NOMO-1 (cell line): ENCODE data around the gene CACNB2.

Experiments used
- DNase-seq, 2 experiments: peaks; one replicate each; lab custom pipeline; 2025; ENCODE audit not compliant: unreplicated experiment in 2 of 2; lab: John Stamatoyannopoulos, UW

CACNB2 gene

DNA sequence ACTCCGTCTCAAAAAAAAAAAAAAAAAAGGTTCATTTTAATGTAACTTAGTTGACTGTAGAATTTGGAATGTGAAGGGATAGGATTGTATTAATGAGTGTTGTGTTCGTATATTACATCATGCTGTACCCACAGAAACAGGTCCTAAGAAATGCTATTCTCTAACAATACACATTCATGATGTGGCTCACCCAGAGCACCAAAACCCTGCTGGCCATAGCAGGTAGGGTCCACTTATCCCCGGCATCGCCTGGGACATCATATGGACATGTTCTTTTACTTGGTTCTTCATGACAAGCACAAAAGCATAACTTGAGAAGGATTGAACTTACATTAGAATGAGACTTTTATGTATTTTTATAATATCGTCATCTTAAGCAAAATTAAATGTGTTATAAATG, 241.5 kb downstream of the CACNB2 start:
- DNase-seq, result no peak

DNA sequence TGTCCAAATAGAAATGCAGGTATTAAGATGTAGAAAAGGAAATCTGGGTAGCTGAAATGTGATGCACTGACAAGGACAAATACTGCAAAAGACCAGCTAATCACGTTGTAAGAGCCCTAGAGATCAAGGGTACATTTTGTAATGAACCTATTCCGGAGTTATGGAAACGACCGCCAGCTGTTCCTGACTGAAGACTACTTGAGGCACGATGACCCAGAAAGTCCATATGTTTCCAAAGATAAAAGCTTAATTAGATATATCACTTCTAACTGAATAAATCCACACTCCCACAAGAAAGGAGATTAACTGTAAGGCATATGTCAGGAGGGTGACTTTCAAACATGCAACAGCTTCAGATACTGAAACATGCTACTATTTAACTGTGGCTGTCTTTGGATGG, 257.7 kb downstream of the CACNB2 start:
- DNase-seq, result no peak

DNA sequence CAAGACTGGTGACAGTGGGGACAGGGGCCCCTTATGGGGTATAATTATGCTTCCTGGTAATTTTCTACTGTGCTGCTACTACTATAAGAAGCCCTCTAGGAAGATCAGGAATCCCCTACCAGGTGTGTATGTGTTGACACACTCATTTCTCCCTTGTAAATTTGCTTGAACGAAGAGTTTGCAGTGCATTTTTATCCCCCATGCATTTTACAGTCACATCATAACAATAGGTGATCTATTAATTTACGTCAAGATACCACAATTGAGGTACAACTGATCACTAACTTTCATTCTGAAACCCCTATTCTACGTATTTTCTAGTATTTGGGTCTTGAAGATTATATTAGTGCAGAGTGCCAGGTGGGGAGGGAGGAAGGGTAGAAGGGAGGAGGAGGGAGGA, 258.9 kb downstream of the CACNB2 start:
- no peak for DNase-seq

DNA sequence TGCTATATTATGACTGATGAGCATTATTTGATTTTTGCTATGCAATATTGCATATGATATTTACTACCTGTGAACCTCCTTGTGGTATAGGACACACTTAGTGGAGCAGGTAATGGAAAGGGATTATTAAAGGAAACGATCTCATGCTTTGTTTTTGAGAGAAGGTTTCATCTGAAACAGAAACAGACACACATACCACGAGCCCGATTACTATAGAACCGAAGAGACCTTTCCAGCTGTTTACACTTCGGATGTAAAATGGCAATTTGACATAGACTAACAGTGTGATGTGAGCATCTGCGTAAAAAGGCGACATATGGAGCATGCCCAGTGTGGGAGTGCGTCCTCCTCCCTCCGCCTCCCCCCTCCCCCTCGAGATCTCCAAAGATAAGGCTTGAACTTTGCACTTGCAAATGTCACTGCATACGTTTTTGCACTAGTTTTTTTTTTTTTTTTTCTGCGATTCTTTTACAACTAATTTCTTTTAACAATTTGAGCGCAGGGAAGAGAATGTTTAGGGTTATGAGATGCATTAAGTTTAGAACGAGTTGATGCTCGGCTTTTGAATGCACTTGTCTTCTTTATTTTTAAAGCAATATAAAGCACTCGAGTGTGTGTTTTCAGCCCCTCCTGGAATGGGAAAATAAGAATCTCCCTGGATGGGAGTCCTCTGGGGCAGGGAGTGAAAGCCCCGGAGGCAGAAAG, 260.1 kb downstream of the CACNB2 start:
- DNase-seq, result peak; percentile 9 to 11

DNA sequence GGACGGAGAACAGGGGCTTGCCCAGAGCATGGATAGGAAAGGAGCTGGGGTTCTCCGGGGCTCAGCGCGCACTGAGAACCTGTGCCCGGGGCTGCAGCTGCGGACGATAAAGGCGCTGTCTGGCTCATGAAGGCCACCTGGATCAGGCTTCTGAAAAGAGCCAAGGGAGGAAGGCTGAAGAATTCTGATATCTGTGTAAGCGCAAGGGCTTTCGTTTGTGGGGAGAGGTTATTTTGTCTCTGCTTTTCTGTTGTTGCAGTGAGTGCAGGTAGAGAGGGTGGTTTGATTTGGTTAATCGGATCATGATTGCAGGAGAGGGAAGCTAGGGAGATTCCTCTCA, 260.7 kb downstream of the CACNB2 start:
- DNase-seq, result no peak

DNA sequence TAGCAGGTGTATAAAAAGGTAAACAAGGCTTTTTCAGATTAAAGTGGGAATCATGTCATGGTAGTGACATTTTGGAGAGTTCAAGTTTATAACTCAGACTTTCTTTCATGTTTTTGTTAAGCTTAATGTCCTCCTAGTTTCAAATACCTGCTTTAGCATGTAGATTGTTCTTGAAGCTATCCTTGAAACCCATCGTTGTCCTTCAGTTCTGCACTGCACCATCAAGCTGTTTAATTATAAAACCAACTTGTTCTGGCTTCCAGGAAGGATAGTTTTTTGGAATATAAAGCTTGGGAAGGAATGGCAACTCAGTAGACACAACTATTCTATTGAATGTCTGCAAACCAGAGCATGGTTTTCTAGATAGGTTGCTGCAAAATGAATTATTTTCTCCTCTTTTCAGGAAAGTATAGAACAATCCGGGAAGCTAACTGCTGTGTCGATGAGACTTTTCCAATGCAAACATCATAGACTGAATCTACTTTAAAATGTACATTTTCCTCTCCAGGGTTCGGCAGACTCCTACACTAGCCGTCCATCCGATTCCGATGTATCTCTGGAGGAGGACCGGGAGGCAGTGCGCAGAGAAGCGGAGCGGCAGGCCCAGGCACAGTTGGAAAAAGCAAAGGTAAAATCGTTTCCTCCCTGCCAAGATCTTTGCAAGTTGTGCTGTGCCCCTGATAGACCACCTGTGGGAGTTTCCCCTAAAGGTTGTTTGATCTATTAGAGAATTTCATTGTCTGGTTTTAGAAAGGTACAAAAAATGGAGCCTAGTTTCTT, 261.4 kb downstream of the CACNB2 start:
- no peak for DNase-seq

DNA sequence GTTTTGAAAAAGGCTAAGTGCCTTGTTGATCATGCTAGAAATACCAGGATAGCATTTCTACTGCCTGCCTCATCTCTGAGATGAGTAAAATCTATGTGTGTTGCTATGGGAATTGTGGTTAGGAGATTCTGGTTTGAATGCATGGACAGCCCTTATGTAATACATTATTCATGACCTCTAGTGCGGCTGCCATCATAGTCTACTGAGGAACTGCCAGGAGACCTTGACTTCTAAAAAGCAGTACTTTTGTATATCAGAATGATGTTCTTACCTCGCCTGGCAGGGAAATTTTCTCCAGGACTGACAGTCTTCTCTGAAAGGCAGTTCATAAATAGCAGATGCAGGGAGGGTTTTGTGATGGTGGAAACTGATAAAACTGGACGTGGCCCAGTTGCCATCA, 262.6 kb downstream of the CACNB2 start:
- no peak for DNase-seq

DNA sequence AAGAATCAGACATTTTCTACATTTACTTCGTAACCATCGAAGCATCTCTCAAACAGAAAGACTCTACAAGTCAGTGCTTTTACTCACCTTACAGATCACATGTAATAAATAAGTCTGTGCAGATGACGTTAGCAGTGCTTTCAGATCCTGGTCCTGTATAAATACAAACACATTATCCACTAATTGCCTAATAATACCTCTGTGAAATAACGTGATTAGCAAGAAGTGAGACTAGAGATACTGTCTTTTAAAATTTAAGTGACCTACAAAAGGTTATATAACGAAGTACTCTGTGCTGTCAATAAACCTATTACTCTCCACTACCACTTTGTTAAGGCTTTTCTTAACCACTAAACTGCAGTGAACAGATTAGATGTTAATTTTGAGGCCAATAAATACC, 264.3 kb downstream of the CACNB2 start:
- DNase-seq, result no peak

DNA sequence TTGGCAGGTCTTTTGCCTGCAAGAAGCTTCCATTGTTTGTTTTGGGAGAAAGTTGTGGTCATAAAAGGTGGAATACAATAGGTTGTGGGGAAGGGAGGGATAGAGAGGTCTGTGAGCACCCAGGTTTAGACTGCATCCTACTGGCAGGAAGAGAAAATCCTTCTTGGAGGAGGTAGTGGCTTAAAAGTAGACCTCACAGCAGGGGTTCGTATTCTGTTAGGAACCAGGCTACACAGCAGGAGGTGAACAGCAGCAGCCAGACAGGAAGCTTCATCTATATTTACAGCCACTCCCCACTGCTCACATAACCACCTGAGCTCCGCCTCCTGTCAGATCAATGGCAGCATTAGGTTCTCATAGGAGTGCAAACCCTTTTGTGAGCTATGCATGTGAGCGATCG, 265.9 kb downstream of the CACNB2 start:
- DNase-seq, result no peak

DNA sequence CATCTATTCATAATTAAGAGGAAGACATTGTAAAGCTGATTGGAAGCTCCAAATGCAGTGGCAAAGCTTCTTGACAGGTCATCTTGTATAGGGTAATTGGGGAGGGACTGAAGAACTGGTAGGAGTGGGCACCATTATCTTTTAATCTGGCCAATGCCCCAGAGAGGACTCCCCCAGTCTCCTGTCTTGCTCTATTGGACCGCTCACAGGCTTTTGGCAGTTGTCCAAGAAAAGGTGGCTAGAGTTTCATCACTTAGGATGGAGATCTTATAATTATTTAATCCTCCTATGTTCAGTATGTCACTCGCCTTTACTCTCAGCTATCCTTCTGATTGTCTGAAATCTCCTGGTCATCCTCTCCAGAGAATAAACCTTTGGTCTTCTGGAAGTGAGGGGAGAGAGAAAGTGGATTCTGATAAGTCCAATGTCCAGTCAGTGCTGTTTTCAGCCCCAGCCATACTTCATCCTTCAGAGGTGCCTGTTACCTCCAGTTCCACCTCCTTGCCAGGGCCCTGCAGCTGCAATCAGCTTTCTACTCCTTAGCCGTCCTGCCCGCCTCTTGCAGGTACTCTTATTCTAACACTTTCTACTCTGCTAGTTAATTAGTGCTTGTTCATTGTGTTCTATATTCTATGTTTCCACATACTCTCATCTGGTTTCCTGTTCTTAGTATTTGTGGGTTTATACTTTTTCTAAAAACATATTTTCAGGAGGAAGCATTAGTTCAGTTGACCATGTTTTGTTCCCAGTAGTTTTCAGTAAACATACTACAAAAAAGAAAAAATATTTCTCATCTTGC, 269.6 kb downstream of the CACNB2 start:
- no peak for DNase-seq

DNA sequence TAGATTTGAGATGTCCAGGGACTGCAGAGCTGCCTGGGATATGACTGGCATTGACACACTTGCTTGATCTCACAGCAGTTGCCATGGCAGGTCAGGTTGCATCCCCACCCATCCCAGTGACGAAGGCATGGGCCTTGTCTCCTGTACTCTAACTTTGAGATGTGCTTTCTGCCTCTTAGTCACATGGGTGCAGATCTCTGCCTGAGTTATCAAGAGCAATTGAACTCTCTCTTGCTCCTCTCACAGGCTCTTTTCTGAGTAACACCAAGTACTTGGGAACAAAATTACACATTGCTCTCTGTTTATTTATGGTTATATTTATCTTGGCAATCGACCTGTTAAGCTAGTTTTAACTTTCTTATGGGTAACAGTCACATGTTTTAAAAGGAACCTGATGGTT, 273.8 kb downstream of the CACNB2 start:
- DNase-seq, result no peak

DNA sequence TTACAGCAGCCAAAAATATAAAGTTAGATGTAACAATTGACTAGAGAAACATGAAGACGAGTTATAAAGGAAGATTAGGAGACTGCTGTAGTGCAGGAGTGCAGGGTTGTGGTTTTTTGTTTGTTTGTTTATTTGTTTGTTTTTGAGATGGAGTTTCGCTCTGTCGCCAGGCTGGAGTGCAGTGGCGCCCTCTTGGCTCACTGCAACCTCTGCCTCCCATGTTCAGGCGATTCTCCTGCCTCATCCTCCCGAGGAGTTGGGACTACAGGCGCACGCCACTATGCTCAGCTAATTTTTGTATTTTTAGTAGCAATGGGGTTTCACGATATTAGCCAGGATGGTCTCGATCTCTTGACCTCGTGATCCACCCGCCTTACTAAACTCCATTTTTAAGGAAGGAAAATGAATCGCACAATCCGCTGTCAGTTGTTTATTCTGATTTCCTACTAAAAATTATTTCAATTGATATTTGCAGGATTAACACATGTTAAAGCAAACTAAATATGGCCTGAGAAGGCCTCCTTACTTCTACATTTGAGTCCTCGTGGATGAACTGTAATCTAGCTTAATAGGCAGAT, 277.8 kb downstream of the CACNB2 start:
- no peak for DNase-seq

DNA sequence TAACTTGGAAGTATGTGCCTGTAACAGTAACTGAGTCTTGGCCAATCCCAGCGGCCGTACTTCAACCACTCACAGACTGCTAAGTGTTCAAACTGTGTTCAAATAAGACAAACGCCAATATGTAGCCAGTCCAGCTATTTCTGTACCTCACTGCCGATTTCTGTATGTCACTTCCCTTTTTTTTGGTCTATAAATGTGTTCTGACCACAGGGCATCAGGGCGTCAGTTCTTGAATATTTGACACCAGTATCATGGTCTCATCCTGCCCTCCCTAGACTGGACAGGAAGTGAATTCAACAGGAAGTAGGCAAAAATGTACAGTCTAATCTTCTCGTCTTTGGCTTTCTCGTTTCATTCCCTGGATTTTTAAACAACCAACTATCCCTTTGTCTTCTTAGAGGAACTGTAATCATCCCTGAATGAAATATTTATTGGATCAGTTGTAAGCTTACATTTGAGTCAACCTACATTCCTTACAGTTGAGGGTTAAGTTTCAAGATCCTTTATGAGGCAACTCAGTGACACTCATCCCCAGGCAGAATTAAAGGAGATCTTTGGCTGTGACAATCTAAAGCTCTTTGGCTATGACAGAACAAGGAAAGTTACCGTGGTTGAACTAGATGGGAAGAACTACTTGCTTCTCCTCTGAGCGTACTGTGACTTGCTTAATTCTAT, 278.5 kb downstream of the CACNB2 start:
- DNase-seq, result peak; percentile 85 to 92

DNA sequence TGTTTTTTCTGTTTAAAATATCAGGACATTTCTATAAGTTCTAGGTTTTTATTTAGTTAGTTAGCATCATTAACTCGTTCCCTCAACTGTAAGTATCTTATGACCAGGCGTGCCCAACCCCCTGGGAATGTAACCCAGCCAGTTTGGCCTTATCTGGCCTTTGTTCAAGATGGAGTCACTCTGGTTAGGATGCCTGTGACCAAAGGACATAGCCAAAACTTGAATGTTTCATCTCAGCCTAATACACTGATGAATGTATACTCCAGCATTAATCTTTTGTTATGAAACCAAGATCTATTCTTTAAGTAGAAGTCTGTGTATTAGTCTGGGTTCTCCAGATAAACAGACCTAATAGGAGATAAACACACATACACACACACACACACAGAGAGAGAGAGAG, 279.7 kb downstream of the CACNB2 start:
- DNase-seq, result no peak

DNA sequence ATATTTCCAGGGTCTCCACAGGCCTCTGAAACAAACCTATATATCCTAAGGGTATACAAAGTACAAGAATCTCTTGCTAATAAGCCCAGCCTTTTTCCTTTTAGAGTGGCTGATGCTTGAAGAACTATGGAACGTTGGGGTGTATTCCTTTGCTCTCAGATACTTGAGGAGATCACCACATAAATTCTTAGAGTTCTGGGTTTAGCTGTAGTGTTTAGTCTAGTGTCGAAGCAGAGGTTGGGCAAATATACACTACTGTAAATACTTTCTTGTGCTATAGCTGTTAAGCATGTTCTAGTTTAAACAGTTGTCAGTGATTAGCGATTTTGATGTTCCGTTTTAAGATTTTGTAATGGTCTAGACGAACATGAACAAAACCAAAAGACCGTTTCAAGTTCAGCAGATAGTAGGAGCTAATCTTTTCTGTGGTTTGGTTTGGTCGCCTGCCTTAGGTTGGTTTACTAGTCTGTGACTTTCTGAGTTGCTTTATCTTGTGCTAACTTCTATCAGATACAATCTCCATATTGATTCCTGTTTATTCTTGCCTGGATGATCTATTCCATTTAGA, 281.6 kb downstream of the CACNB2 start:
- no peak for DNase-seq

DNA sequence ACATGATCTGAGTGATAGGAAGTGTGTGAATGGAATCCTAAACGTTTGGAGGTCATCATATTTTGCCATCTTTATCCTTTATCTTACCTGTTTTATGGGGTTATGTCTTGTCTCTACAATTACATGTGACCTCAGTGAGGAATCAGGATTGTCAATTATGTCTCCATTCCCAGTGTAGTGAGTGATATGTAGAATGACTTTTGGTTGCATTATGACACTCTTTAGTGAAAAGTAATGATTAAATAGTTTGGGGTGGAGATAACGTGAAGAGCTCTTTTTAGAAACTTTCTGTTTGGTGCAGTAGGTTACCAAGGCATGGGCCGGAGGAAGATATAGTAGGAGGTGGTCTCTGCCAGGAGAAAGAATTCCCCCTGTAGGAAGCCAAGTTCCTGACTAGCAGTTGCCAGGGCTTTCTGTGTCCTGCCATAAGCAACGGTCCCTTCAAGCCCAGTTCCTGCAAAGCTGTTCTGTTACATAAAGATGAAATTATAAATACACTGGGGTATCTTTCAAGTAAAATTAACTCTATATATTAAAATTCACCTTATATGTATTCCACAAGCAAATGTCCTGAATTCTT, 282.9 kb downstream of the CACNB2 start:
- no peak for DNase-seq

DNA sequence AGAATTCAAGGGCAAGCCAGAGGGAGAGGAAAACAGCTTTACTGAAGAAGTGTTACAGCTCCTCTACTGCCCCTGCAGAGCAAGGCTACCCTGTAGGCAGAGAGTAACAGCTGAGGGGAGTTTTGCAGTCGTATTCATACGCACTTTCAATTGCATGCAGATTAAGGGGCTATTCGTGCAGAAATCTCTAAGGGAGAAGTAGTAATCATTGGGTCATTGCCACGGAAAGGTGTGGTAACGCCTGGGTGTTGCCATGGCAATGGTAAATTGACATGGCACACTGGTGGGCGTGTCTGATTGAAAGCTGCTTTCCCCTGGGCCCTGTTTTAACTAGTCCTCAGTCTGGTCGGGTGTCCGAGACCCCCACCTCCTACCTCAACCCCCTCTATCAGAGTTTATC, 284.0 kb downstream of the CACNB2 start:
- no peak for DNase-seq

DNA sequence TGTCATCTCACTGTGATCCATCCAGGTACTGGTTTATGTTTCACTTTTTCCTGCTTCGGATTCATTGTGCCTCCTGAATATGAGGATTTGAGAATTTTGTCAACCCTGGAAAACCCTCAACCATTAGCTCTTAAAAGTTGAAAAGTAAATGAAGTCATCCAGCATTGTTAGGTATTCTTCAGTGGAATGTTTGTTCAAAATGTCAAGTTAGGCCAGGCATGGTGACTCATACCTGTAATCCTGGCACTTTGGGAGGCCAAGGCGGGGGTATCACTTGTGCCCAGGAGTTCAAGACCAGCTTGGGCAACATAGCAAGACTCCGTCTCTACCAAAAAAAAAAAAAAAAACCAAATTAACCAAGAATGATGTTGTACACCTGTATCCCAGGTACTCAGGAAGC, 289.1 kb downstream of the CACNB2 start:
- no peak for DNase-seq

DNA sequence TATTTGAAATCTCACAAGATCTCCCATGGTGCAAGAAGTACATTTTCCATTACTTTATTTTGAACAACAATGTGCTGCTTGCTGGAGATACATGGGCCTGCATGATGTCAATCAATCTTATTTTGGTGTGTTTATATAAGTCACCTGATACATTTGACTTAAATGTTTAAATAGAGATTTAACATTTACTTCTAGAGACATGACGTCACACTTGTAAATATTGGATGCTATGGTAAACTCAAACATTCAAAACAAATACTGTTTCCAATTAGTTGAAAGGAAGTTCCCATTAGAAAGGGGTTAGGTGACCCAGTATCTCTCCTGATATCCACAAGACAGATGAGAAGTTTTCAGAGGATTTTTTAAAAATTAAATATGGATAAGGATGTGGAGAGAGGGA, 296.7 kb downstream of the CACNB2 start:
- no peak for DNase-seq

DNA sequence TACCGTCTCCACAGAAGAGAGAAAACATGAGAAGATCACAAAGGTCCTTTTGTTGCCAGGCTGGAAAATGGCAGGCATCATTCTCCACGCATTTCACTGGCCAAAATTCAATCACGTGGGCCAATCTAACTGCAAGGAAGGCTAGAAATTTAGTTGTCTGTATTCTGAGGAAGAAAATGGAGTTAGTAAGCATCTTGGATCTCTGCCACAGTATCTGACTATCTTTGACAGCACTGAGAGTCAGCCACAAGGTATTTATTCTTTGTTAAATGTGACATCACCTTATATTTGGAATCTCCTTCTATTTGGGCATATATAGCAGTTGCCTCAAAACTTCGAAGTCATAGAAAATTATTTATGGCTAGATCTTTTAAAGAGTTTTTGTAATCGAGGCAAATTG, 297.3 kb downstream of the CACNB2 start:
- DNase-seq, result no peak
